ENCODE data around the gene IER2. TPM values are rescaled to one million over a fixed set of nuclear protein-coding genes. Genes with fewer than 3 reads are reported as not detected.
A peak's percentile ranks its signal among the peaks of the same experiment; 100 is the strongest.

IER2 gene
- total and polyA plus RNA-seq, 9 of the 15 experiments (the other 6 are each of a cell fraction or from before 2014, with no cell fraction given), result 4.5 to 205 (median 23.7) TPM

GRCh38 chr19:13100841-13101589, 49.2 kb upstream of the IER2 start:
- Histone ChIP-seq H3K9me3 (replicated peaks; ENCODE audit: control insufficient read depth, insufficient read depth, low read depth, low read length) (no peaks in the 10 kb centered on the region), H3K9me1 (ENCODE audit: control insufficient read depth, insufficient read depth, low read length) (no peaks in the 10 kb centered on the region), H3K79me2 (ENCODE audit: control insufficient read depth, insufficient read depth, low read length) (peaks cover 60% of the 10 kb centered on the region), H2AFZ (ENCODE audit: low read depth, low read length) (no peak overlapping the region), H3K4me1 (replicated peaks in 1 of 2; ENCODE audit: control insufficient read depth in 2 of 2, insufficient read depth in 2 of 2, low read length in 2 of 2) (peaks cover 32 to 77% of the 10 kb centered on the region in 2 experiments), H3K27ac (ENCODE audit: extremely low read depth, low read depth, low read length) (peak overlapping the region; percentile 98), H4K20me1 (replicated peaks; ENCODE audit: control insufficient read depth, insufficient read depth, low read length) (no peaks in the 10 kb centered on the region), H3K4me2 (ENCODE audit: insufficient read depth, low read length) (peak overlapping the region; percentile 99), H3K9ac (ENCODE audit: insufficient read depth in 1 of 2, low read depth in 2 of 2, low read length in 2 of 2) (peak overlapping the region; percentile 95 to 99), H3K36me3 (ENCODE audit: control insufficient read depth, insufficient read depth, low read length) (peaks cover 44% of the 10 kb centered on the region), H3K4me3 (peak overlapping the region; percentile 98), H3K27me3 (ENCODE audit: control insufficient read depth in 2 of 2, insufficient read depth in 2 of 2, low read length in 2 of 2) (no peaks in the 10 kb centered on the region)
- WGBS (ENCODE audit: insufficient coverage, low coverage, missing lambda C conversion rate), result 12% methylated on average over 11 of the region's 18 CpGs
- ChIA-PET POLR2A (interaction anchor here (0.5 to 3.1 kb wide), 12 partner anchors 11 to 181 kb away, joined by 3 to 16 read pairs (median 3); no protein-coding TSS in a partner anchor), CTCF (ENCODE audit: low intra/inter-chr PET ratio) (interaction anchor here (1.2 kb wide), 1 partner anchor 162 kb away, joined by 5 read pairs; no protein-coding TSS in a partner anchor)
- in situ Hi-C loops (cut with MboI) (no loop called here), intact Hi-C loops (cut with micrococcal nuclease) (loop anchor here (10.0 kb wide), 1 partner anchor 134 kb away; no protein-coding TSS in a partner anchor)
- FAIRE-seq, result peak; percentile 51
- BruUV-seq (replicated peaks), result no TSS peak
- peak; percentile 56 to 81 (median 61) for DNase-seq (ENCODE audit: extremely low read depth in 1 of 4, low spot score in 3 of 4)
- peak; percentile 6; the same call in 2 of the 3 replicates for ATAC-seq
- TF ChIP-seq MYC (IDR thresholded peaks at IDR 0.05; ENCODE audit: low read depth, low read length) (peak; percentile 53; the same call in 1 of the 2 replicates), MYC (CRISPR knock-in tag; IDR thresholded peaks at IDR 0.05; ENCODE audit: borderline replicate concordance, low read depth) (no peak), ZKSCAN1 (IDR thresholded peaks at IDR 0.05; ENCODE audit: low read depth, low read length) (no peak), ZNF197 (CRISPR knock-in tag; IDR thresholded peaks at IDR 0.05; ENCODE audit: low read depth) (no peak), POLR2A (conservative IDR thresholded peaks at IDR 0.05) (peak; percentile 31; the same call in 1 of the 2 replicates), SP2 (IDR thresholded peaks at IDR 0.05; ENCODE audit: extremely low read depth, low read depth, low read length, poor library complexity, severe bottlenecking) (no peak), CSDE1 (IDR thresholded peaks at IDR 0.05) (no peak), YY1 (IDR thresholded peaks at IDR 0.05; ENCODE audit: borderline replicate concordance in 1 of 3, control insufficient read depth in 1 of 3, extremely low read depth in 1 of 3, insufficient read depth in 3 of 3, insufficient read length in 1 of 3, insufficient replicate concordance in 2 of 3, low read depth in 1 of 3, low read length in 2 of 3) (peak in 1 of 3 experiments; percentile 11), KLF13 (tag; IDR thresholded peaks at IDR 0.05; ENCODE audit: borderline replicate concordance, low read depth) (0 out of 2 replicates have a peak, but pooled peaks have one; percentile 31), ATF1 (CRISPR knock-in tag; IDR thresholded peaks at IDR 0.05) (no peak), ATF1 (tag; IDR thresholded peaks at IDR 0.05) (no peak), NFIC (IDR thresholded peaks at IDR 0.05) (peak; percentile 70; the same call in 1 of the 2 replicates), CREB3L1 (IDR thresholded peaks at IDR 0.05; ENCODE audit: borderline replicate concordance, low read depth) (no peak), RNF2 (IDR thresholded peaks at IDR 0.05) (0 out of 2 replicates have a peak, but pooled peaks have one; percentile 24), BRD9 (IDR thresholded peaks at IDR 0.05; ENCODE audit: low read depth, partially characterized antibody) (peak; percentile 66), EP400 (IDR thresholded peaks at IDR 0.05) (0 out of 2 replicates have a peak, but pooled peaks have one; percentile 35), RAD21 (CRISPR knock-in tag; conservative IDR thresholded peaks at IDR 0.05 in 1 of 2, IDR thresholded peaks at IDR 0.05 in 1 of 2) (peak; percentile 44 to 62)
- TF ChIP-seq, protein P1, sequence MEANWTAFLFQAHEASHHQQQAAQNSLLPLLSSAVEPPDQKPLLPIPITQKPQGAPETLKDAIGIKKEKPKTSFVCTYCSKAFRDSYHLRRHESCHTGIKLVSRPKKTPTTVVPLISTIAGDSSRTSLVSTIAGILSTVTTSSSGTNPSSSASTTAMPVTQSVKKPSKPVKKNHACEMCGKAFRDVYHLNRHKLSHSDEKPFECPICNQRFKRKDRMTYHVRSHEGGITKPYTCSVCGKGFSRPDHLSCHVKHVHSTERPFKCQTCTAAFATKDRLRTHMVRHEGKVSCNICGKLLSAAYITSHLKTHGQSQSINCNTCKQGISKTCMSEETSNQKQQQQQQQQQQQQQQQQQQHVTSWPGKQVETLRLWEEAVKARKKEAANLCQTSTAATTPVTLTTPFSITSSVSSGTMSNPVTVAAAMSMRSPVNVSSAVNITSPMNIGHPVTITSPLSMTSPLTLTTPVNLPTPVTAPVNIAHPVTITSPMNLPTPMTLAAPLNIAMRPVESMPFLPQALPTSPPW (CRISPR knock-in tag; IDR thresholded peaks at IDR 0.05), result peak; percentile 65; the same call in 1 of the 2 replicates
